ENCODE measurements around the gene TAS1R2.

DNA sequence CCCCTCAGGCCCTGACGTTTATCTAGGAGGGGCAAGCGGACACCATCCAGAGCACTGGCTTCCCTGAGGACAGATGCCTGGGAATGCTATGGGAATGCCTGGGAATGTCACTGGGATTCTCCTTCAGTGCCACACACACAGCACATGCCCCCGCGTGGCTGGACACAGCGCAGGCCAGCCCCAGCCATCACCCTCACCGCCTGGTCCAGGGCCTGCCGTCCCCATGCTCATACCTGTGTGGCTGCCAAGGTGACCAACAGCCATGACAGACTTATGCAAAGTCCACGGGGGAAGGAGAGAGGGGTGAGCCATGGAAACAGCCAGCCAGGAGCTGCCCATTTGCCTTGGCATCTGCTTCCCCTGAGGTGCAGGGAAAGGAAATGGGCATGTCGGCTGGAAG lies 5.7 kb upstream of the TAS1R2 start:
- TF ChIP-seq, protein P1, sequence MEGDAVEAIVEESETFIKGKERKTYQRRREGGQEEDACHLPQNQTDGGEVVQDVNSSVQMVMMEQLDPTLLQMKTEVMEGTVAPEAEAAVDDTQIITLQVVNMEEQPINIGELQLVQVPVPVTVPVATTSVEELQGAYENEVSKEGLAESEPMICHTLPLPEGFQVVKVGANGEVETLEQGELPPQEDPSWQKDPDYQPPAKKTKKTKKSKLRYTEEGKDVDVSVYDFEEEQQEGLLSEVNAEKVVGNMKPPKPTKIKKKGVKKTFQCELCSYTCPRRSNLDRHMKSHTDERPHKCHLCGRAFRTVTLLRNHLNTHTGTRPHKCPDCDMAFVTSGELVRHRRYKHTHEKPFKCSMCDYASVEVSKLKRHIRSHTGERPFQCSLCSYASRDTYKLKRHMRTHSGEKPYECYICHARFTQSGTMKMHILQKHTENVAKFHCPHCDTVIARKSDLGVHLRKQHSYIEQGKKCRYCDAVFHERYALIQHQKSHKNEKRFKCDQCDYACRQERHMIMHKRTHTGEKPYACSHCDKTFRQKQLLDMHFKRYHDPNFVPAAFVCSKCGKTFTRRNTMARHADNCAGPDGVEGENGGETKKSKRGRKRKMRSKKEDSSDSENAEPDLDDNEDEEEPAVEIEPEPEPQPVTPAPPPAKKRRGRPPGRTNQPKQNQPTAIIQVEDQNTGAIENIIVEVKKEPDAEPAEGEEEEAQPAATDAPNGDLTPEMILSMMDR (IDR thresholded peaks at IDR 0.05): no peak
- no peak for TF ChIP-seq EZH2 (IDR thresholded peaks at IDR 0.05)

Measured in neural progenitor cell (in vitro differentiated cells).